ENCODE data around the gene CDH4.

DNA sequence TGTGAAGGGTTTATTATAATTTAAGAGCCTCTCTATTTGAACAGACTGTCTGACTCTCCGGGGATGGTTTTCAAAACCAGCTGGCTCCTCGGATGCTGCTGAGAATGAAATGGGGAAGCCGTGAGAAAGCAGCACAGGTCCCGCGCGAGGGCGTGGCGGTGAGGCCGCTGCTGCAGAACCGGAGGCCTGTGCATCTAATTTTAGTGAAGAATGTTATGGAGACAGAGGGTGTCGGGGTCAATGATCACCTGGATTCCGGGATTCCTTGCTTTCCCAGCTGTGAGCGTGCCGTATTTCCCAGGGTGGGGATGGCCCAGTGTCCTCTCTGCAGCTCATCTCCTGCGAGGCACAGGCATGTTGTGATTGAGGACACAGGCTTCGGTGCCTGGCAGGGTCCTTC lies 348.0 kb downstream of the CDH4 start:
- no peak for TF ChIP-seq POLR2A (IDR thresholded peaks at IDR 0.05; ENCODE audit: low read length)
- no peak for TF ChIP-seq GATA1 (IDR thresholded peaks at IDR 0.05; ENCODE audit: low read depth, low read length)
